Smooth muscle cell (in vitro differentiated cells): Measurements from ENCODE around the gene PGLYRP3. TPM values are rescaled to one million over a fixed set of nuclear protein-coding genes. Genes with fewer than 3 reads are reported as not detected.
A peak's percentile ranks its signal among the peaks of the same experiment; 100 is the strongest.

Experiments
- DNase-seq: peaks from one replicate; lab custom pipeline; 2025; ENCODE audit not compliant: unreplicated experiment; lab: John Stamatoyannopoulos, UW
- H2AFZ ChIP-seq: fragments of 200-600 bp; sonication (generic); 2 replicates; pipeline ENCODE4 v1.6.0; 2016; ENCODE audit warnings: antibody characterized with exemption, low read depth, mild to moderate bottlenecking
- H3F3A ChIP-seq: fragments of 200-600 bp; sonication (generic); 2 replicates; pipeline ENCODE4 v1.6.0; 2017; ENCODE audit warnings: antibody characterized with exemption, low read depth
- H3K27ac ChIP-seq: fragments of 200-600 bp; sonication (generic); 2 replicates; pipeline ENCODE4 v1.5.1; 2016; ENCODE audit warnings: low read depth, mild to moderate bottlenecking
- H3K27me3 ChIP-seq: fragments of 200-600 bp; sonication (generic); 2 replicates; pipeline ENCODE4 v1.6.1; 2016; ENCODE audit warnings: low read depth, mild to moderate bottlenecking
- H3K36me3 ChIP-seq: fragments of 200-600 bp; sonication (generic); 2 replicates; pipeline ENCODE4 v1.5.1; 2016; ENCODE audit warnings: low read depth
- H3K4me1 ChIP-seq: fragments of 200-600 bp; sonication (generic); 2 replicates; pipeline ENCODE4 v1.5.1; 2016; ENCODE audit warnings: low read depth
- H3K4me2 ChIP-seq: fragments of 200-600 bp; sonication (generic); 2 replicates; pipeline ENCODE4 v1.6.0; 2016; ENCODE audit warnings: mild to moderate bottlenecking
- H3K4me3 ChIP-seq: fragments of 200-600 bp; sonication (generic); 2 replicates; pipeline ENCODE4 v1.5.1; 2016; ENCODE audit warnings: mild to moderate bottlenecking
- H3K79me2 ChIP-seq: fragments of 200-600 bp; sonication (generic); 2 replicates; pipeline ENCODE4 v1.6.0; 2016; ENCODE audit warnings: low read depth, mild to moderate bottlenecking
- H3K9ac ChIP-seq: fragments of 200-600 bp; sonication (generic); 2 replicates; pipeline ENCODE4 v1.6.0; 2016; ENCODE audit warnings: low read depth
- H3K9me3 ChIP-seq: fragments of 200-600 bp; sonication (generic); replicated peaks from 2 replicates; pipeline ENCODE4 v1.5.1; 2016; ENCODE audit warnings: low read depth
- H4K20me1 ChIP-seq: fragments of 200-600 bp; sonication (generic); 2 replicates; pipeline ENCODE4 v1.6.0; 2016; ENCODE audit warnings: low read depth
- CTCF ChIP-seq: fragments of 200-600 bp; sonication (generic); IDR thresholded peaks from 2 replicates; pipeline ENCODE4 v1.5.1; 2017; ENCODE audit warnings: borderline replicate concordance, mild to moderate bottlenecking, antibody characterized with exemption; ENCODE audit not compliant: insufficient read depth, poor library complexity, severe bottlenecking
- WGBS: methylation state at CpG from one replicate; pipeline ENCODE4 v1.1.7; 2016; ENCODE audit warnings: low lambda C conversion rate; 5-methylcytosine and 5-hydroxymethylcytosine counted together
- polyA plus RNA-seq: library from polyadenylated mRNA; unstranded; fragments of >200 nt; fragmentation: Nextera tagmentation; extraction: Ambion mirVana; gene quantifications from 2 replicates; pipeline ENCODE4 v1.2.1, GENCODE V29; 2016
- total RNA-seq: library from RNA; depleted of rRNA; stranded (reverse); fragments of >200 nt; gene quantifications from 2 replicates; pipeline ENCODE4 v1.2.3, GENCODE V29; 2014

The PGLYRP3 gene
- total and polyA plus RNA-seq, 2 experiments from 2014 or later, result 0.31 TPM; not detected in 1

GRCh38 chr1:153356392-153357075 is 43.8 kb upstream of the PGLYRP3 start:
- WGBS, result 84% methylated on average over 8 of the region's 8 CpGs
- no peaks in the 10 kb centered on the region for H3F3A ChIP-seq
- H3K4me2 ChIP-seq, result no peak overlapping the region

GRCh38 chr1:153355445-153356071 is 42.8 kb upstream of the PGLYRP3 start:
- peak; percentile 34 for TF ChIP-seq CTCF
- WGBS, result 46% methylated on average over 10 of the region's 10 CpGs
- DNase-seq, result no peak
- Histone ChIP-seq H3F3A (no peaks in the 10 kb centered on the region), H3K27me3 (peaks cover 7% of the 10 kb centered on the region), H3K9me3 (no peaks in the 10 kb centered on the region), H3K4me1 (no peaks in the 10 kb centered on the region), H3K4me2 (no peak overlapping the region), H3K4me3 (no peak overlapping the region), H3K79me2 (no peaks in the 10 kb centered on the region), H3K27ac (no peak overlapping the region), H4K20me1 (no peaks in the 10 kb centered on the region), H3K36me3 (no peaks in the 10 kb centered on the region), H3K9ac (no peak overlapping the region), H2AFZ (no peak overlapping the region)

More at GRCh38 chr1:153356392-153357075, 43.8 kb upstream of the PGLYRP3 start:
- no peaks in the 10 kb centered on the region for H3K79me2 ChIP-seq
- H2AFZ ChIP-seq, result no peak overlapping the region
- no peaks in the 10 kb centered on the region for H4K20me1 ChIP-seq
- no peak for TF ChIP-seq CTCF
- H3K27ac ChIP-seq, result no peak overlapping the region
- H3K27me3 ChIP-seq, result no peaks in the 10 kb centered on the region
- DNase-seq, result no peak
- H3K9me3 ChIP-seq, result no peaks in the 10 kb centered on the region
- H3K9ac ChIP-seq, result no peak overlapping the region
- no peaks in the 10 kb centered on the region for H3K4me1 ChIP-seq
- no peaks in the 10 kb centered on the region for H3K36me3 ChIP-seq
- no peak overlapping the region for H3K4me3 ChIP-seq

GRCh38 chr1:153354515-153355193 is 41.9 kb upstream of the PGLYRP3 start:
- Histone ChIP-seq H3K79me2 (no peaks in the 10 kb centered on the region), H4K20me1 (no peaks in the 10 kb centered on the region), H3K36me3 (no peaks in the 10 kb centered on the region), H3K27ac (no peak overlapping the region), H3K9ac (no peak overlapping the region), H2AFZ (no peak overlapping the region), H3K9me3 (no peaks in the 10 kb centered on the region), H3K27me3 (peaks cover 14% of the 10 kb centered on the region), H3F3A (no peaks in the 10 kb centered on the region), H3K4me3 (no peak overlapping the region), H3K4me2 (no peak overlapping the region), H3K4me1 (no peaks in the 10 kb centered on the region)
- DNase-seq, result no peak
- TF ChIP-seq CTCF, result no peak
- 79% methylated on average over 8 of the region's 8 CpGs for WGBS
